ENCODE results near the gene FASTKD1.
"Not testable (repeated sequence)": the region's sequence is repeated elsewhere in the genome, so short reads cannot be mapped to it uniquely, and the experiment has no call there.

FASTKD1 gene

DNA sequence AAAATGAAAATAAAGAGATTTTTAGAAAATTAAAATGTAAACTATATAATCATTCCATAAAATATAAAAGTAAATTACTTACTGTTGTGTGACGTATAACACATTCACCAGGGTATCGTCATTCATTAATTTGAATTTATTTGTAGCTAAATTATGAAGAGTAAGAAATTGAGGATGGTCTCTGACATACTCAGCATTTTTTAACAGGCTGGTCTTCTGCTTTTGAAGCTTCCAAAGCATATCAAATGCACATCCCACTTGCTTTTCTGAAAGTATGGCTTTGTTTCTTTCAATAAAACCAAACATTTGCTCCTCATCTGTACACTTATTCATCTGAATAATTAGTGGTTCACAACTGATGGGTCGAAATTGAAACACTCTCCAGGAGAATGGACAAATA is 2.1 kb downstream of the FASTKD1 start:
- DNase-seq (ENCODE audit: low read depth in 2 of 2), result no peak

DNA sequence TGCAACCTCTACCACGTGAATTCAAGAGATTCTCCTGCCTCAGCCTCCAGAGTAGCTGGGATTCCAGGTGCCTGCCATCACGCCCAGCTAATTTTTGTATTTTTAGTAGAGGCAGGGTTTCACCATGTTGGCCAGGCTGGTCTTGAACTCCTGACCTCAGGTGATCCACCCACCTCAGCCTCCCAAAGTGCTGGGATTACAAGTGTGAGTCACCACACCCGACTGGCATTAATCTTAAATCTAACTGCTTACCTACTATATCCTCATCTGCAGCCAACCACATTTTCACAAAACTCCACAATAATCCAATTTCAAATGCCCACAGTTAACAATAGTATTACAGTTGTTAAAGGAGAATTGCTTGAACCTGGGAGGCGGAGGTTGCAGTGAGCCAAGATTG is 2.9 kb downstream of the FASTKD1 start:
- DNase-seq (ENCODE audit: low read depth in 2 of 2), result not testable (repeated sequence)

- DNase-seq (ENCODE audit: low read depth in 2 of 2), result no peak
Measured at GRCh38 chr2:169569948-169570347, 3.7 kb downstream of the FASTKD1 start.

DNA sequence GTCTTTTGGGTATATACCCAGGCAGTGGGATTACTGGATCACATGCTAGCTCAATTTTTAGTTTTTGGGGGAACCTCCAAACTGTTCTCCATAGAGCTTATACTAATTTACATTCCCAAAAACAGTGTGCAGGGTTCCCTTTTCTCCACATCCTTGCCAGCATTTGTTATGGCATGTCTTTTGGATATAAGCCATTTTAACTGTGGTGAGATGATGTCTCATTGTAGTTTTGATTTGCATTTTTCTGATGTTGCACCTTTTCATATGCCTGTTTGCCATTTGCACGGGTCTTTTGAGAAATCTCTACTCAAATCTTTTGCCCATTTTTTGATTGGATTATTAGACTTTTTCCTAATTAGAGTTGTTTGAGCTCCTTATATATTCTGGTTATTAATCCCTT is 8.0 kb downstream of the FASTKD1 start:
- DNase-seq (ENCODE audit: low read depth in 2 of 2), result no peak

DNA sequence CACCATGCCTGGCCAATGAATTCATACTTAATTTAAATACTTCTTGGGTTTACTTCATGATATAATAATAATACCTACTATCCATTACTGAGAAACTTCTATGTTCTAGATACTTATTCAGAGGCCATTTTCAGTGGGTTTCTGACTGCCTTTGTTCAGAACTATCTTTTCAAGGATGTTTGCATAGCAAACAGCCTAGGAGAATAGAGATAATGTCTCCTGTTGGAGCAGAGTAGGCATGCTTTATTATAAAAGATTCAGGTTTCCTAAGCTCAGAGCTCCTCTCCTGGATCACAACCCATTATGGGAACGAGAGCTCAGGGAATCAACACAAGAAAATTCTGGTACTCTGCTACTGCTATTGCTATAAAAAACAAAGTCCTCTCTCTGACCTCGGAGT is 11.1 kb downstream of the FASTKD1 start:
- DNase-seq (ENCODE audit: low read depth in 2 of 2), result no peak

DNA sequence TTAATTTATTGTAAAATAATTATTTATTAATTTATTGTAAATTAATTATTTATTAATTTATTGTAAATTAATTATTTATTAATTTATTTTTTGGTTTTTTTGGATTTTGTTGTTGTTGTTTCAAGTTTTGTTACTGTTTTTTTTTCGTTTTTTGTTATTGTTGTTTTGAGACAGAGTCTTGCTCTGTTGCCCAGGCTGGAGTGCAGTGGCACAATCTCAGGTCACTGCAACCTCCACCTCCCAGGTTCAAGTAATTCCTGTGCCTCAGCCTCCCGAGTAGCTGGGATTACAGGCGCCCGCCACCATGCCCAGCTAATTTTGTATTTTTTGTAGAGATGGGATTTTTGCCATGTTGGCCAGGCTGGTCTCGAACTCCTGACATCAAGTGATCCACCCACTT is 11.6 kb downstream of the FASTKD1 start:
- DNase-seq (ENCODE audit: low read depth in 2 of 2), result not testable (repeated sequence)

- no peak for DNase-seq (ENCODE audit: low read depth in 2 of 2)
Measured at GRCh38 chr2:169561364-169561763, 12.3 kb downstream of the FASTKD1 start.

GRCh38 chr2:169546756-169547155 is 26.9 kb downstream of the FASTKD1 start:
- DNase-seq (ENCODE audit: low read depth in 2 of 2), result no peak

GRCh38 chr2:169542433-169542832 is 31.2 kb downstream of the FASTKD1 start:
- no peak for DNase-seq (ENCODE audit: low read depth in 2 of 2)

- no peak for DNase-seq (ENCODE audit: low read depth in 2 of 2)
Measured at GRCh38 chr2:169540146-169540545, 33.5 kb downstream of the FASTKD1 start.

DNA sequence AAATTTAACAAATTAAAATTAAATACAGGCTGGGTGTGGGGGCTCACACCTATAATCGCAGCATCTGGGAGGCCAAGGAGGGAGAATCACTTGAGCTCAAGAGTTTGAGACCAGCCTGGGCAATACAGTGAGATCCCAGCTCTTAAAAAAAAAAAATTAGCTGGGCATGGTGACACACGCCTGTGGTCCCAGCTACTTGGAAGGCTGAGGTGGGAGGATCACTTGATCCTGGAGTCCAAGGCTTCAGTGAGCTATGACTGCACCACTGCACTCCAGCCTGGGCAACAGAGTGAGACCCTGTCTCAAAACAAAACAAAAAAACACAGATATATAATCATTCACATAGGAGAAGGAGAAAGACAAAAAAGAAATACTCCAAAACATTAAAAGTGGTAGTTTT is 34.2 kb downstream of the FASTKD1 start:
- not testable (repeated sequence) for DNase-seq (ENCODE audit: low read depth in 2 of 2)

DNA sequence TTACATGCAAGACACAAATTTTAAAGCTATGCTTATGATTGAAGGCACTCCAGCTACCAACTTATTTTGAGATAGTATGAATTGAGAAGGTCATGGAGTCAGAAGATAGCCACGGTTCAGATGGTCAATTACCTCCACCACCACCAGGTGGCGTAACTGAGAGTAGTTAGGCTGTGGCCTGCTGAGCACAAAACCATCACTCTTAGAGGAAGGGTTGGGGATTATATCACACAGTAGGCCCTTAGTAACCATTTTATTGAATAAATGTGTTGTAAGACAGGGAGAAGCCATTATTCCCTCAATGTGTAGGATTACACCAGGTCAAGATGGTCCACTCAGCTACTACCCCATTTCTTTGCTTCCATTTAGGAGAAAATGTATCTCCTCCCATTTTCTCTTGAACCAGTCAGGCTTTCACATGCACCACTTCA is 45.4 kb downstream of the FASTKD1 start:
- peak; percentile 37 to 61 for DNase-seq (ENCODE audit: low read depth in 2 of 2)

- DNase-seq (ENCODE audit: low read depth in 2 of 2), result no peak
Measured at GRCh38 chr2:169526451-169526850, 47.2 kb downstream of the FASTKD1 start.

- no peak for DNase-seq (ENCODE audit: low read depth in 2 of 2)
Measured at GRCh38 chr2:169525434-169525833, 48.2 kb downstream of the FASTKD1 start.

- DNase-seq (ENCODE audit: low read depth in 2 of 2), result no peak
Measured at GRCh38 chr2:169523681-169524080, 50.0 kb downstream of the FASTKD1 start.

DNA sequence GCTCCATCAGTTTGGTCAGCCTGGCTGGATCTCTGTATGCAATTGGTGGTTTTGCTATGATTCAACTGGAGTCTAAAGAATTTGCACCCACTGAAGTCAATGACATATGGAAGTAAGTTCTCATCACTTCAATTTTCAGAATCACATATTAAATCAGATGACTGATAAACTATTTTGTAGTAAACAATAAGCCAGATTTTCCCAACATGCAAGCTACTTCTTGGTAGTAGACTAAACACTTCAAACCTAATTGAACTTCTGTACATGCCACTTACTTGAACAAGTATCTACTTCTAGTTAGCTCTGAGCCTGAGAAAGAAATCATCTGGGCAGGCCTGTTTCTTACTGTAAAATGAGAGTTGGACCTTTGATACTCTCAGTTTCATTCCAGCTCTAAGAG is 52.8 kb downstream of the FASTKD1 start:
- no peak for DNase-seq (ENCODE audit: low read depth in 2 of 2)

- not testable (repeated sequence) for DNase-seq (ENCODE audit: low read depth in 2 of 2)
Measured at GRCh38 chr2:169516488-169516995, 57.1 kb downstream of the FASTKD1 start.

- not testable (repeated sequence) for DNase-seq (ENCODE audit: low read depth in 2 of 2)
Measured at GRCh38 chr2:169514758-169515157, 58.9 kb downstream of the FASTKD1 start.

DNA sequence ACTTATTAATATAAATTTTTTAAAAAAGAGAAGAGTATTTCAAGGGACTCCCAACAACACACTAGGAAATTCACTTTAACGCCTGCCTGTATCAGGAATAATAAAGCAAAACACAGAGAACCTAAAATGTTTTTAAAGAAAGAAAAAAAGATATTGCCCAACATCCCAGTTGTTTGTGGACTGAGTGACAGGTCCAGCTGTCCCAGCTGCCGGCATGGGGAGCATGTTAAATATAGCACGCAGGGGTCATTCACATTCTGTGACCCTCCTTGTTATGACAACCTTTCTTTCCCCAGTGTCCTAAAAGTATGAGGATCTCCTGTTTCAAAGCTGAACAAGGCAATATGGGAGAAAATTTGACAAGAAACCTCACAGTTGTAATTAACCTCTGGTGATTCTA is 59.7 kb downstream of the FASTKD1 start:
- DNase-seq (ENCODE audit: low read depth in 2 of 2), result no peak

GRCh38 chr2:169513094-169513493 is 60.6 kb downstream of the FASTKD1 start:
- no peak for DNase-seq (ENCODE audit: low read depth in 2 of 2)

DNA sequence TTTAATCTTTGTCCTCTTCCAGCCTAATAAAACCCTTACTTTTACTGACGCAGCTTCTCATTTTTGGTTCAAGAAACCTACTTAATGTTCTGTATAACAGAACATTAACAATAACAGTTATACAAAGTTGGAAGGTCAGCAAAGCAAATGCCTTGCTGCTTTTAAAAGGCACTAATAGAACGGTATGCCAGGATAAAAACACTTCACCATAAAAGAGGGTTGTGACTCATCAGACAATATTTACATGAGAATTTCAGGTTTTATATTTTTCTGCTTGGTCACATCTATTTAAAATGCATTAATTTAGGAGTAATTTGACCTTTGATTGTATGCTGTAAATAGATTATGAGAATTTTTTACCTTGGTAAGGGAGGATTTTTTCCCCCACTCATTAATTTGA is 61.1 kb downstream of the FASTKD1 start:
- no peak for DNase-seq (ENCODE audit: low read depth in 2 of 2)

GRCh38 chr2:169511818-169512217 is 61.8 kb downstream of the FASTKD1 start:
- no peak for DNase-seq (ENCODE audit: low read depth in 2 of 2)

DNA sequence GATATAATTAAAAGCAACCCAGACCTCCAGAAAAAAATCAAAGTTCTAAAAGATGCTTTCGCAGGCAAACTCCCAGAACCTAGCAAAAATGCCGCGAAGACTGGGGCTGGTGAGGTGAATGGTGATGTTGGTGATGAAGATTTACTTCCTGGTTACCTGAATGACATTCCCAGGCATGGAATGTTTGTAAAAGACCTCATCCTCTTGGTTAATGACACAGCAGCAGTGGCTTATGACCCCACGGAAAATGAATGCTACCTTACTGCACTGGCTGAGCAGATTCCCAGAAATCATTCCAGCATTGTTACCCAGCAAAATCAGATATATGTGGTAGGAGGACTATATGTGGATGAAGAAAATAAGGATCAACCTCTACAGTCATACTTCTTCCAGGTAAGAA is 63.2 kb downstream of the FASTKD1 start:
- no peak for DNase-seq (ENCODE audit: low read depth in 2 of 2)

DNA sequence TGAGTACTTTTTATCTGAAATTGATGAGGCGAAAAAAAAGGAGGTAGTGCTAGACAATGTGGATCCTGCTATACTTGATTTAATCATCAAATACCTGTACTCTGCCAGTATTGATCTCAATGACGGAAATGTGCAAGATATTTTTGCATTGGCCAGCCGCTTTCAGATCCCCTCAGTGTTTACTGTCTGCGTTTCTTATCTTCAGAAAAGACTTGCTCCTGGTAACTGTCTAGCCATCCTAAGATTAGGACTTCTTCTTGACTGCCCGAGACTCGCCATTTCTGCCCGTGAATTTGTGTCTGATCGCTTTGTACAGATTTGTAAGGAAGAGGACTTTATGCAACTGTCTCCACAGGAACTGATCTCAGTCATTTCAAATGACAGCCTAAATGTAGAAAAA is 63.7 kb downstream of the FASTKD1 start:
- no peak for DNase-seq (ENCODE audit: low read depth in 2 of 2)
